Nephron (organoid): ENCODE measurements around the gene COL7A1.

Source experiments
- H3K27ac Mint-ChIP-seq, 3 experiments: 2 replicates each; pipeline ENCODE4 v1.8.0; 2020; ENCODE audit warnings: mixed read lengths in 3 of 3, mild to moderate bottlenecking in 2 of 3, moderate library complexity in 1 of 3
- H3K27me3 Mint-ChIP-seq: 2 replicates; pipeline ENCODE4 v1.8.0; 2021; ENCODE audit warnings: low read depth, mild to moderate bottlenecking, moderate library complexity, mixed read lengths
- H3K36me3 Mint-ChIP-seq: 2 replicates; pipeline ENCODE4 v1.8.0; 2020; ENCODE audit warnings: low read depth, mixed read lengths
- H3K4me1 Mint-ChIP-seq: 2 replicates; pipeline ENCODE4 v1.8.0; 2020; ENCODE audit warnings: mixed read lengths
- H3K4me3 Mint-ChIP-seq, 3 experiments: 2 replicates each; pipeline ENCODE4 v1.8.0; 2020; ENCODE audit warnings: mild to moderate bottlenecking in 3 of 3, mixed read lengths in 3 of 3, moderate library complexity in 2 of 3
- H3K9me3 Mint-ChIP-seq: 2 replicates; pipeline ENCODE4 v1.8.0; 2020; ENCODE audit warnings: mixed read lengths
- CTCF ChIP-seq, 3 experiments: fragments of 200-600 bp; sonication (generic); IDR thresholded peaks; one replicate each; pipeline ENCODE4 v1.5.0; 2021; ENCODE audit warnings: antibody characterized with exemption in 3 of 3; ENCODE audit not compliant: unreplicated experiment in 3 of 3

COL7A1 gene

GRCh38 chr3:48612309-48612708, 17.2 kb upstream of the COL7A1 start:
- H3K4me3 Mint-ChIP-seq = no peak overlapping the region
- H3K27ac Mint-ChIP-seq = no peak overlapping the region
- peaks cover 4% of the 10 kb centered on the region for H3K27me3 Mint-ChIP-seq
- H3K9me3 Mint-ChIP-seq = no peaks in the 10 kb centered on the region
- H3K4me1 Mint-ChIP-seq = peaks cover 16% of the 10 kb centered on the region
- peaks cover 12% of the 10 kb centered on the region for H3K36me3 Mint-ChIP-seq
- no peak for TF ChIP-seq CTCF (IDR thresholded peaks at IDR 0.05; ENCODE audit: unreplicated experiment in 3 of 3)

GRCh38 chr3:48609088-48610005, 14.2 kb upstream of the COL7A1 start, which contains the start of gene UQCRC1:
TSS of gene UQCRC1 (minus strand) at chr3:48609646. CDS start at chr3:48609620, 26 bp downstream.
- H3K4me3 Mint-ChIP-seq = peak within 1 kb of the TSS; percentile 98 to 99 (median 98)
- H3K27ac Mint-ChIP-seq = peak within 1 kb of the TSS; percentile 86 to 97 (median 93)
- peaks cover 4% of the 10 kb centered on the region for H3K27me3 Mint-ChIP-seq
- TF ChIP-seq CTCF (IDR thresholded peaks at IDR 0.05; ENCODE audit: unreplicated experiment in 3 of 3) = peak; percentile 73 to 82 (median 78)
- H3K9me3 Mint-ChIP-seq = no peaks in the 10 kb centered on the region
- H3K4me1 Mint-ChIP-seq = peaks cover 16% of the 10 kb centered on the region
- peaks cover 34% of the 10 kb centered on the region for H3K36me3 Mint-ChIP-seq

GRCh38 chr3:48607519-48607918, 12.4 kb upstream of the COL7A1 start:
- peaks cover 49% of the 10 kb centered on the region for H3K36me3 Mint-ChIP-seq
- H3K9me3 Mint-ChIP-seq = no peaks in the 10 kb centered on the region
- no peak overlapping the region for H3K4me3 Mint-ChIP-seq
- H3K27ac Mint-ChIP-seq = no peak overlapping the region
- peaks cover 4% of the 10 kb centered on the region for H3K27me3 Mint-ChIP-seq
- TF ChIP-seq CTCF (IDR thresholded peaks at IDR 0.05; ENCODE audit: unreplicated experiment in 3 of 3) = no peak
- H3K4me1 Mint-ChIP-seq = peaks cover 16% of the 10 kb centered on the region

- H3K27ac Mint-ChIP-seq = no peak overlapping the region
- no peaks in the 10 kb centered on the region for H3K27me3 Mint-ChIP-seq
- H3K36me3 Mint-ChIP-seq = peaks cover 69% of the 10 kb centered on the region
- no peak for TF ChIP-seq CTCF (IDR thresholded peaks at IDR 0.05; ENCODE audit: unreplicated experiment in 3 of 3)
- H3K4me3 Mint-ChIP-seq = no peak overlapping the region
- peaks cover 23% of the 10 kb centered on the region for H3K4me1 Mint-ChIP-seq
- H3K9me3 Mint-ChIP-seq = no peaks in the 10 kb centered on the region
These were observed 6.5 kb upstream of the COL7A1 start for GRCh38 chr3:48601622-48601994.

GRCh38 chr3:48600711-48601621, 5.8 kb upstream of the COL7A1 start:
- Mint-ChIP-seq H3K27me3 (no peaks in the 10 kb centered on the region), H3K9me3 (no peaks in the 10 kb centered on the region), H3K4me1 (peaks cover 28% of the 10 kb centered on the region), H3K36me3 (peaks cover 65% of the 10 kb centered on the region), H3K4me3 (no peak overlapping the region), H3K27ac (no peak overlapping the region)
- no peak for TF ChIP-seq CTCF (IDR thresholded peaks at IDR 0.05; ENCODE audit: unreplicated experiment in 3 of 3)
